PC-9 (cell line): ENCODE data around the gene ECM2. TPM values are rescaled to one million over a fixed set of nuclear protein-coding genes. Genes with fewer than 3 reads are reported as not detected.

Experiments used
- BruUV-seq: library from RNA; stranded (reverse); fragments of 400-500 nt; replicated peaks from 2 replicates; lab custom pipeline; 2021; lab: Mats Ljungman, UMichigan
- CTCF ChIA-PET: fragments of 300-600 bp; sonication (Branson Sonifier 250); formaldehyde crosslinking; loops from one replicate; lab custom pipeline; 2022; ENCODE audit warnings: antibody characterized with exemption; lab: Charles Lee
- POLR2A ChIA-PET: fragments of 300-600 bp; sonication (Branson Sonifier 250); formaldehyde crosslinking; loops from one replicate; lab custom pipeline; 2022; ENCODE audit warnings: antibody characterized with exemption; ENCODE audit not compliant: unreplicated experiment; lab: Charles Lee
- DNase-seq, 2 experiments: peaks; one replicate each; pipeline versions ENCODE4 v3.0.0 to v3.0.0-alpha.2; 2015 to 2022; ENCODE audit warnings: mixed read lengths in 1 of 2
- H2AFZ ChIP-seq: fragments of 200-600 bp; sonication (generic); 2 replicates; pipeline ENCODE4 v1.8.1; 2017; ENCODE audit warnings: antibody characterized with exemption
- H3F3A ChIP-seq: fragments of 200-600 bp; sonication (generic); 2 replicates; pipeline ENCODE4 v1.8.1; 2017; ENCODE audit warnings: antibody characterized with exemption, mild to moderate bottlenecking, low read depth; ENCODE audit not compliant: insufficient read depth
- H3K27ac ChIP-seq: fragments of 200-600 bp; sonication (generic); 2 replicates; pipeline ENCODE4 v1.6.1; 2016; ENCODE audit warnings: mixed run types
- H3K27me3 ChIP-seq: fragments of 200-600 bp; sonication (generic); 2 replicates; pipeline ENCODE4 v1.6.1; 2016; ENCODE audit warnings: low read depth, mixed run types; ENCODE audit not compliant: insufficient read depth
- H3K36me3 ChIP-seq: fragments of 200-600 bp; sonication (generic); 2 replicates; pipeline ENCODE4 v1.6.1; 2016; ENCODE audit warnings: low read depth, mixed run types
- H3K4me1 ChIP-seq: fragments of 200-600 bp; sonication (generic); replicated peaks from 2 replicates; pipeline ENCODE4 v1.6.1; 2016; ENCODE audit warnings: mixed run types; ENCODE audit not compliant: insufficient read depth
- H3K4me2 ChIP-seq: fragments of 200-600 bp; sonication (generic); 2 replicates; pipeline ENCODE4 v1.6.1; 2017; ENCODE audit warnings: mixed run types
- H3K4me3 ChIP-seq: fragments of 200-600 bp; sonication (generic); 2 replicates; pipeline ENCODE4 v1.6.1; 2016; ENCODE audit warnings: mixed run types
- H3K79me2 ChIP-seq: fragments of 200-600 bp; sonication (generic); 2 replicates; pipeline ENCODE4 v1.6.1; 2017; ENCODE audit warnings: low read depth, mixed run types
- H3K9me2 ChIP-seq: fragments of 200-600 bp; sonication (generic); 2 replicates; pipeline ENCODE4 v1.8.1; 2017; ENCODE audit warnings: mild to moderate bottlenecking; ENCODE audit not compliant: insufficient read depth
- H3K9me3 ChIP-seq: fragments of 200-600 bp; sonication (generic); 2 replicates; pipeline ENCODE4 v1.8.1; 2016; ENCODE audit warnings: low read depth; ENCODE audit not compliant: insufficient read depth
- H4K20me1 ChIP-seq: fragments of 200-600 bp; sonication (generic); 2 replicates; pipeline ENCODE4 v1.8.1; 2017; ENCODE audit not compliant: insufficient read depth
- CTCF ChIP-seq: fragments of 200-600 bp; sonication (generic); conservative IDR thresholded peaks from 2 replicates; pipeline ENCODE4 v1.6.1; 2017; ENCODE audit warnings: mixed run types, antibody characterized with exemption, mild to moderate bottlenecking, moderate library complexity
- EZH2 ChIP-seq: fragments of 200-600 bp; sonication (generic); IDR thresholded peaks from 2 replicates; pipeline ENCODE4 v1.8.0; 2017; ENCODE audit warnings: antibody characterized with exemption, low read depth
- intact Hi-C: fragments of 100-400 bp; cut with micrococcal nuclease; formaldehyde crosslinking; loops from one replicate; pipeline ENCODE4 v1.10.0; 2022; ENCODE audit not compliant: unreplicated experiment
- total RNA-seq: library from RNA; stranded (reverse); gene quantifications from 2 replicates; pipeline ENCODE4 v1.2.3, GENCODE V29; 2021

Gene ECM2
- total RNA-seq, 1 experiment from 2014 or later: 3.1 TPM

DNA sequence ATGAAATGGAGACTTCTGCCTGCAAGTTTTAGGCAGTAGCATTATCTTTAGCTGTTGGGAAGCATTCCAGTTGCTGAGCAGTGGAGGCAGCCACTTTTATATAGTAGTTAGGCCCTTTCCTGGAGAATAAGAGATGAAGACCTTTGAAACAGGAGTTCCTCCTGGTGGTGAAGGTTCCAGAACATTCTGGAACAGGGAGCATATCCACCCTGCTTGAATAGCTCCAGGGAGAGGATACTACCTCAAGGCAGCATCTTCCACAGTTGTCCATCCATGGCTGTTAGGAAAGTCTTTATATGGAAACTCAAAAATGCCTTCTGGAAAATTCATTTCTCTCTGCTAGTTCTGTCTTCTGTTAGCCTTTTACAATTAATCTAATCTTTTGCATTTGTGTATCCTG lies 56.4 kb downstream of the ECM2 start:
- H3K36me3 ChIP-seq: no peaks in the 10 kb centered on the region

DNA sequence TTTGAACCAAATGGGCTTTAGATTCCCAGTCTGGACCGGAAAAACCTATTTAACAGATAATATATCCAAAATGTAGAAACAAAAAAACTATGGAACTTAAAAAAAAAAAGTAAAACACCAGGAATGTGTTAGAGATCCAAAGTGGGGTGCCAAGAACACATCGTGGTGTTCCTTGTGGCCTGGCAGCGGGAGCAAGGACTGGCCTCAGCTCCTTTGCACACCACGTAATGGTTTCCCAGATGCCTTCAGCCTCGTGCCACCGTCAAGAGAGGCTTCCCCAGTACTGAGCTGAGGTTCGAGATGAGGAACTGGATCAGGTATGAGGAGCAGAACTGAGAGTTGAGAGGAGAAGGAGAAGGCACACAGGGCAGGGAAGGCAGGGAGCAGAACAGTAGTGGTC lies 57.0 kb downstream of the ECM2 start:
- Histone ChIP-seq H3K36me3 (no peaks in the 10 kb centered on the region), H3K27me3 (no peaks in the 10 kb centered on the region), H3K9me2 (no peaks in the 10 kb centered on the region), H2AFZ (no peak overlapping the region), H3K27ac (no peak overlapping the region), H3K4me3 (no peak overlapping the region), H3F3A (no peaks in the 10 kb centered on the region), H3K4me2 (no peak overlapping the region), H3K4me1 (peaks cover 22% of the 10 kb centered on the region), H3K9me3 (no peaks in the 10 kb centered on the region), H4K20me1 (no peaks in the 10 kb centered on the region), H3K79me2 (no peaks in the 10 kb centered on the region)
- BruUV-seq: no TSS peak
- CTCF ChIA-PET: no interaction called here
- POLR2A ChIA-PET: no interaction called here
- no peak for TF ChIP-seq EZH2
- no peak for TF ChIP-seq CTCF
- intact Hi-C loops: no loop called here
- no peak for DNase-seq

More for the DNA sequence above, 56.4 kb downstream of the ECM2 start:
- H3K9me3 ChIP-seq: no peaks in the 10 kb centered on the region
- CTCF ChIA-PET: no interaction called here
- peaks cover 28% of the 10 kb centered on the region for H3K4me1 ChIP-seq
- no peak overlapping the region for H3K27ac ChIP-seq
- POLR2A ChIA-PET: no interaction called here
- BruUV-seq: no TSS peak
- intact Hi-C loops: no loop called here
- no peak overlapping the region for H3K4me3 ChIP-seq
- no peak overlapping the region for H2AFZ ChIP-seq
- H3F3A ChIP-seq: no peaks in the 10 kb centered on the region
- H3K9me2 ChIP-seq: no peaks in the 10 kb centered on the region
- TF ChIP-seq EZH2: no peak
- TF ChIP-seq CTCF: no peak
- H3K27me3 ChIP-seq: no peaks in the 10 kb centered on the region
- no peaks in the 10 kb centered on the region for H3K79me2 ChIP-seq
- H3K4me2 ChIP-seq: no peak overlapping the region
- no peaks in the 10 kb centered on the region for H4K20me1 ChIP-seq
- no peak for DNase-seq

GRCh38 chr9:92476962-92477361 lies 58.8 kb downstream of the ECM2 start:
- no peak overlapping the region for H3K27ac ChIP-seq
- no peaks in the 10 kb centered on the region for H3K27me3 ChIP-seq
- intact Hi-C loops: no loop called here
- H3F3A ChIP-seq: no peaks in the 10 kb centered on the region
- H4K20me1 ChIP-seq: no peaks in the 10 kb centered on the region
- H3K79me2 ChIP-seq: no peaks in the 10 kb centered on the region
- BruUV-seq: no TSS peak
- no peak overlapping the region for H3K4me2 ChIP-seq
- no peak for DNase-seq
- H3K36me3 ChIP-seq: no peaks in the 10 kb centered on the region
- H2AFZ ChIP-seq: no peak overlapping the region
- no peaks in the 10 kb centered on the region for H3K9me2 ChIP-seq
- no peak overlapping the region for H3K4me3 ChIP-seq
- H3K9me3 ChIP-seq: no peaks in the 10 kb centered on the region
- TF ChIP-seq EZH2 (no peak), CTCF (no peak)
- CTCF ChIA-PET: no interaction called here
- POLR2A ChIA-PET: interaction anchor here (0.6 kb wide), 1 partner anchor 19 kb away, joined by 3 read pairs; no protein-coding TSS in a partner anchor
- peaks cover 19% of the 10 kb centered on the region for H3K4me1 ChIP-seq
